ENCODE results near the gene DHODH.

DHODH gene

GRCh38 chr16:72008424-72009216 is at the start of gene DHODH:
DHODH (plus strand) TSS chr16:72008744; CDS start chr16:72008765, 21 bp downstream.
- H3K4me3 ChIP-seq (ENCODE audit: low read depth, low read length), result peak within 1 kb of the TSS; percentile 77
- peak; percentile 99 for DNase-seq (ENCODE audit: low read depth)
- TF ChIP-seq CTCF (conservative IDR thresholded peaks at IDR 0.05; ENCODE audit: low read depth, low read length), result no peak

GRCh38 chr16:71961066-71962039 is 47.2 kb upstream of the DHODH start:
- peak; percentile 90 for TF ChIP-seq CTCF (conservative IDR thresholded peaks at IDR 0.05; ENCODE audit: low read depth, low read length)
- H3K4me3 ChIP-seq (ENCODE audit: low read depth, low read length), result no peak overlapping the region
- DNase-seq (ENCODE audit: low read depth), result peak; percentile 91

GRCh38 chr16:71963125-71963875 is 45.2 kb upstream of the DHODH start:
- no peak for TF ChIP-seq CTCF (conservative IDR thresholded peaks at IDR 0.05; ENCODE audit: low read depth, low read length)
- no peak overlapping the region for H3K4me3 ChIP-seq (ENCODE audit: low read depth, low read length)
- no peak for DNase-seq (ENCODE audit: low read depth)

- no peak for TF ChIP-seq CTCF (conservative IDR thresholded peaks at IDR 0.05; ENCODE audit: low read depth, low read length)
- no peak for DNase-seq (ENCODE audit: low read depth)
- no peak overlapping the region for H3K4me3 ChIP-seq (ENCODE audit: low read depth, low read length)
Measured at GRCh38 chr16:71965223-71965622, 43.3 kb upstream of the DHODH start.

- no peak overlapping the region for H3K4me3 ChIP-seq (ENCODE audit: low read depth, low read length)
- no peak for TF ChIP-seq CTCF (conservative IDR thresholded peaks at IDR 0.05; ENCODE audit: low read depth, low read length)
- DNase-seq (ENCODE audit: low read depth), result no peak
Measured at GRCh38 chr16:71966932-71967331, 41.6 kb upstream of the DHODH start.

- no peak for TF ChIP-seq CTCF (conservative IDR thresholded peaks at IDR 0.05; ENCODE audit: low read depth, low read length)
- no peak overlapping the region for H3K4me3 ChIP-seq (ENCODE audit: low read depth, low read length)
Measured at GRCh38 chr16:71969353-71969752, 39.2 kb upstream of the DHODH start.

More at GRCh38 chr16:71969353-71969752, 39.2 kb upstream of the DHODH start:
- DNase-seq (ENCODE audit: low read depth), result no peak
